ENCODE data around the gene ATG9A.
A peak's percentile ranks its signal among the peaks of the same experiment; 100 is the strongest.

The ATG9A gene

DNA sequence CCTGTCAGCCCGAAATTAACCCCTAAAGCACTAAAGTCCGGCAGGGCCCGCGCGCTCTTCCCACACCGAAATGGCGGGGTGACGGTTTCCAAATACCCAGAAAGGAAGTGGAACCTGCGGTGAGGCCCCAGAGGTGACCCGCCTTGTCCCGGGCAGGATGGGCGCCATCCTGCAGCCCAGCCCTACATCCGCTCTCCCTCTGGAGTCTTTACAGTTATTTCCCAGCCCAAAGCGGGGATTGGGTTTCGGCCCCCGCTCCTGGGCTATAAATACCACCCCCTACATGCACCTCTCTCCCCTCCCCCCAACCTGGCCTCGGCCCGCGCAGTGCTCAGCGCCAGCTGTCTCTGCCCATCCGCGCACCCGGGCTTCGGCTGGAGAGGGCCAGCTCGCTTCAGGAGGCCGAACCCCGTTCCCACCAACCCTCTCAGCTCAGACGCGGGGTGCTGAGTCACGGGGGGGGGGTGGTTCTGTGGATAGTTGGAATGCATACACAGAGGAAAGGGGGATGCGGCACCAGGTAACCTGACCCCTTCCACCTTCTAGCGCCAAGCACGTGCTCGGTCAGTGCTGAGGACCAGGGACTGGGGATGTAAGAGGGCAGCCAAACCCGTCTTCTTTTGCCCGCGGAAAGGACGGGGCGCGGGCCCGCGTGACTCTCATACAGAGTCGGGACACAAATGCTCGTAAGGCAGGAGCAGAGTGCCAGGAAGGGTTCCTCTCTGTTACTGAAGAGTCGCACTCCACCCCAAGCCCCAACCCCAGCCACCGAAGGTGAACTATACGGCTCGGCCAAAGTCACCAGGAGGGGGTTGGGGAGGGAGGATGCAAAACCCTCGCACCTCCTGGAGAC lies 23.7 kb upstream of the ATG9A start, which contains the start of gene TUBA4B:
TUBA4B (plus strand) TSS at position 344 of the 853 bp plus-strand sequence; CDS start at position 509, 165 bp downstream.
- no peak for DNase-seq

DNA sequence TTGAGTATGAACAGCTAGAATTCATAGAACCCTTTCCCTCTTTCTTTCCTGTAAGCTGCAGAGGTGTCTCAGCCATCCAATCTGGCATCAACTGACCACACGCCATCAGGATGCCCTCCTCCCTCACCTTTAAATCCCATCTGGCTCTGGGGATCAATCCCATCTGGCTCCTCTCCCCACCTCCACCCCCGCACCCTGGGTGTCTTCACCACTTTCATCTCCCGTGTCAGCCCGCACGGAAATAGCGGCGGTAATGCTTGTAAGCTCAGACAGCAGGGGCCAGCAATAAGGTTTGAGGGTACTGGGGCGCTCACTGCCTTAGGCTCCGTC lies 23.1 kb upstream of the ATG9A start:
- DNase-seq = no peak

DNA sequence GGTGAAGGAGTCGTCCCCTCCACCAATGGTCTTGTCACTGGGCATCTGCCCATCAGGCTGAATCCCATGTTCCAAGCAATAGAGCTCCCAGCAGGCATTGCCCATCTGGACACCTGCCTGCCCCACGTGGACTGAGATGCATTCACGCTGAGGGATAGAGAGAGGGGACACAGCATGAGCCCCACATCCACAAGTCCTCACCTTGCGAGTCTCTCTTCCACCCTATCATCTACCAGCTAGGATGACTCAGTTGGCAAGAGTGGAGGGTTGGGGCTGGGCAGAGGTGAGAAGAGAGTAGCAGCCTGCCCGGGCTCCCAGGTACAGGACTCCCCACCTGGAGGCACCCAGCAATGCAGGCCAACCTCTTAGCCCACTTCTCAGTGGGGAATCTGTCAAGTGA lies 22.6 kb upstream of the ATG9A start:
- no peak for DNase-seq

DNA sequence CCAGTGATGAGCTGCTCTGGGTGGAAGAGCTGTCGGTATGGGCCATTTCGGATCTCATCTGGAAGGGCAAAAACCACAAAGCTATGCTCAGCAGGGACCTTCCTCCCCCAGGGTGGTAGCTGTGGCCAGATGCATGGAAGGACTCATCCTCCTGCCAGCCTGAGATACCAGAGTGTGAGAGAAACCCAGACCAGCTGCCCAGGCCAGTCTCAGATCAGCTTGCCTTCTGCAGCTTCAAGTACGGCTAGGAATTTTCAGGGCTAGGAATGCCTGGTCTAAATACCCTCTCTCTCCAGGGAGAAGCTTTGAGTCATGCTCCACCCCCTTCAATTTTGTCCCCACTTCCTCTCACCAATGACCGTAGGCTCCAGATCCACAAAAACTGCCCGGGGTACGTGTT lies 22.2 kb upstream of the ATG9A start:
- no peak for DNase-seq

DNA sequence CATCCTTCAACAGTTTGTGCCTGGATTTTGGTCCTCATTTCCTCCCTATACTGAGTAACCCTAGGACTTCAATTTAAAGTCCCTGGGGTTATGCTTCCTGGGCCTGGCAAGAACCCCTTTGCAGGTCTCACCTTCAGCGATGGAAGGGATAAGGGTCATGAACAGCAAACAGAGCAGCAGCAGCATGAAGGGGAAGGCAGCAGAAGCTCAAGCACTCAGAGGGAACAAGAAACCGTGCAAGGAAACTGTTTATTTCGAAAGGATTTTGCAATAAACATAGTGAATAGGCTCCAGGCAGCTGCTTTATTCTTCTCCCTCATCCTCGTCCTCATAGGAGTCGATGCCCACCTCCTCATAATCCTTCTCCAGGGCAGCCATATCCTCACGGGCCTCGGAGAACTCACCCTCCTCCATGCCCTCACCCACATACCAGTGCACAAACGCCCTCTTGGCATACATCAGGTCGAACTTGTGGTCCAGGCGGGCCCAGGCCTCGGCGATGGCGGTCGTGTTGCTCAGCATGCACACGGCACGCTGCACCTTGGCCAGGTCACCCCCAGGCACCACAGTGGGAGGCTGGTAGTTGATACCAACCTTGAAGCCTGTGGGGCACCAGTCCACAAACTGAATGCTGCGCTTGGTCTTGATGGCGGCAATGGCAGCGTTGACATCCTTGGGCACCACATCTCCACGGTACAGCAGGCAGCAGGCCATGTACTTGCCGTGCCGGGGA lies 20.8 kb upstream of the ATG9A start:
- no peak for DNase-seq

DNA sequence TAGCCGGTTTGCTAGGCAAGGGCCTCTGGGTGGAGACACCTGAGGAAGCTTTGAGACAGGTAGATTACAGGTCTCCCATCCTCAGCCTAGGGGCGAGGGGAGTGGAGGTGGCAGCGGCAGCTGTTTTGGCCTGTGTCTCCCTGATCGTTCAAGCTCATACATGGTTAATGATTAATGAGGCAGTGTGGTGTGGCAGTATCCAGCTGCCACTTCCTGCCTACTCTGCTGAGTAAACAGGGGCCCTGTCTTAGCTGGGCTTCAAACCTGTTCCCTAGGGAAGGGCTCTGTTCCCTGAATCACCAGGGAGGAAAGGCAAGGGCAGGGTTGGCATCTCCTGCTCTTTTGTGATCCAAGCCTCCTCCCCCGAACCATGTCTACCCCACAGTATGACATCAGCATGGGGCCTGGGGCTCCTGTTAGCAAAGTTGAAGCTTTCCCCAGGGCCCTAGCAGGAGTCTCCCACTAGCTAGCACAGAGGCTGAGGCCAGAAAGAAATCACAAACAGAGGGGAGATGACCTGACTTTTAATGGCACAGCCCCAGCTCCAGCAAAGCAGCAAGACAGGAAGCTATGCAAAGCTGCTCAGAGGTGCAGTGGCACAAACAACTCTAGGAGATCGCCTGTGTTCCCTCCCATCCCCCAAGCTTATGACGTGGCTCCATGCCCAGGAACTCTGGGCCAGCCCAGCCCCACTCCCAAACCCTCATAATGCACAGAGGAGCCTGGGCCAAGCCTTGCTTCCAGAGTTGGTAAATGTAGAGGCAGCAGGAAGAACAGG lies 20.0 kb upstream of the ATG9A start:
- peak in 1 of 2 experiments; percentile 12 for DNase-seq

DNA sequence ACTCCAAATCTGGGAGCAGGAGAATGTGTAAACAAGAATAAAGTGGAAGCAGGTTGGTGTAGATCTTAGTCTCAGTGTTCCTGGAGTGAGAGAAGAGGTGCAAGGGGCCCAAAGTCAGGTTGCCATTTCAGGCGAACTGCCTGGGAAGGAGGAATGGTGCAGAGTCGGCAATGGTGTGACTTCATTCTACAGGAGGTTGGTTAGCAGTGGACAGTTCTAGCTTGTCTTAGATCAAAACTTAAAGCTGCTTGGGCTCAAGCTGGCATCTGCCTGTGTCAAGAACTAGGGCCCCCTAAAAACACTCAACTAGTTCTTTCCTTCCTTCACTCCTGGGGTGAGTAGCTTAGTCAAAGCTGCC lies 19.4 kb upstream of the ATG9A start:
- no peak for DNase-seq

DNA sequence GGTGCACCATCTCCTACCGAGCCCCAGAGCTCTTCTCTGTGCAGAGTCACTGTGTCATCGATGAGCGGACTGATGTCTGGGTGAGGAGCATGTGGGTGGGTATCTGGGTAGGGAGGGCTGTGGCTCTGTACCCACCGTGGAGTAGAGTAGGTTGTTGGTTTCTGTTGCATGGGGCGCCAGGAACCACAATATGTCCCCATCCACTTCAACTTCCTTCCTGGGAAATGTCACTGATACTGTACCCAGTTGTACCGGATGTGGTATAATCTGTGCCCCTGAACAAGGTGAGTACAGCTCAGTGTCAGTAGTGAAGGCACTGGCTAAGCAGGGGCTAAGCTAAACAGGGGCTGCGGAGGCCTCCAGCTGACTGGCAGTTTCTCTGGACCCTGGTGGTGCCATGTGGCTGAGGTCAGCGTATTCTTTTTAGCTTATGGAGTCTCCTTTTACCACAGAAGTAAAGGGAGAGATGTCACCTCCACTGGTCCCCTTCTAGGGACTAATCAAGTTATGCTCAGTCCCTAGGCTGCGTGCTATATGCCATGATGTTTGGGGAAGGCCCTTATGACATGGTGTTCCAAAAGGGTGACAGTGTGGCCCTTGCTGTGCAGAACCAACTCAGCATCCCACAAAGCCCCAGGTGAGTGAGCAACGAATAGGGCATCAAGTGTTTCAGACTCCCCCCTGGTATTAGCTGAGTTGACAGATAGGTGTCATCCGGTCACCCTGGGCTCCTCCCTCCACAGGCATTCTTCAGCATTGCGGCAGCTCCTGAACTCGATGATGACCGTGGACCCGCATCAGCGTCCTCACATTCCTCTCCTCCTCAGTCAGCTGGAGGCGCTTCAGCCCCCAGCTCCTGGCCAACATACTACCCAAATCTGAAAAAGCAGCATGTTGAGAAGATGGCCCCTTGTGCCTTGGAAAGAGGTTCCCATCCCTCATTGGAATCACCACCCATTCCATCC lies 18.5 kb upstream of the ATG9A start:
- no peak for DNase-seq

DNA sequence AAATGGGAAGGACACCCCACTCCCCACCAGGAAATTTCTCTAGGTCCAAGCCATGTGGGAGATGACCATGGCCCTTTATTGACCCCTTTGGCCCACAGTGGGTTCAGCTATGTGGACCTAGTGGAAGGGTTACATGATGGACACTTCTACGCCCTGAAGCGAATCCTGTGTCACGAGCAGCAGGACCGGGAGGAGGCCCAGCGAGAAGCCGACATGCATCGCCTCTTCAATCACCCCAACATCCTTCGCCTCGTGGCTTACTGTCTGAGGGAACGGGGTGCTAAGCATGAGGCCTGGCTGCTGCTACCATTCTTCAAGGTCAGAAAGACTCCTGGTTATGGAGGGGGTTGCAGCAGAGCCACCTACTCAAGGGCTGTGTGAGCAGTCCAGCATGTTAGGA lies 17.1 kb upstream of the ATG9A start:
- DNase-seq = no peak

DNA sequence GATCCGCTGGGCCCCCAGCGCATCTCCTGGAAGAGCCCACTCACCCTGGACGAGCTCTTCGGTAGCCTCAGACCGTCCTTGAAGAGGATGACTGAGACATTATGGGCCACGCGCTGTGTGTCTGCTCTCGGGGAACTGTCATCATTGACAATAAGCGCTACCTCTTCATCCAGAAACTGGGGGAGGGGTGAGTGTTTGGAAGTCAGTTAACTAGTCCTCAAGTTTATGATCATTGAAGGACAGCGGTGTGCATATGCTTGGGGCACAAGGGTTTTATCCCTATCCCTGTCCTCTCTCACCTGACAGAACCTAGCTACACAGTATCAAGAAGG lies 16.4 kb upstream of the ATG9A start:
- DNase-seq = no peak

DNA sequence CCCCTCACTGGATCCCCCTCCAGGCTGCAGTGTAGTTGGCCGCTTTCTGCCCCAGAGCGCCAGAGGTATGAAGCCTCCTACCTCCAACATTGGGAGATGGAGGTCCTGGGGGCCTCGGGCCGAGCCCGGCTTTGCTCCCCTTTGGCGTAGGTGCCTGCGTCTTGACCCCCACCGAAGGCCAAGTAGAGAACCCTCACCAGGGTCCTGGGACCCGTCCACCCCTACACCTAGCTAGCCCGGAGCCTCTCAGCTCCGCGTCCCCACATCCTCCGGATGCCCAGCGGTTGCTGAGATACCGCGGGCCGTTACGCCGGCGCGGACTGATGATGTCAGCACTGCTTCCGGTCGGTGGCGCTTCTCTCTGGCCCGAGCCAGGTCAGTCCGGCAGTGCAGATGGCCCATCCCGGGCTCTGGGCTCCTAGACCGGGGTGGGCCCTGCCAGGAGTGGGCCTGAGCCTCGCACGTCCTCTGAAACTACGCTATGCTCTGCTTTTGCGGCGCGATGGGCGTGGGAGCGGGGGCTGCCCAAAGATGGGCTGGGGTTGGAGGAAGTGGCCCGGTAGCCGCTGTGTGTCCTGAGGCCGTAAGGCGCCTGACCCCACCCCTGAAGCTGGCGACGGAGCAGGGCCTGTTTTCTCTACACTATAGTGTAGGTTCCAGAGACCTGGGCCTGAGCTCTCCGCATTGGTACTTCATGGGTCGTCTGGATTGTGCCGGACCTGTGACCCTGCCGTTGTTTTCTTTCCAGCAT lies 15.9 kb upstream of the ATG9A start, which contains the start of the genes GLB1L and STK16:
GLB1L (minus strand) TSS at position 297 of the 751 bp plus-strand sequence. CDS start 1,871 bp downstream, outside the sequence.
STK16 (plus strand) TSS at position 332 of the 751 bp plus-strand sequence. CDS start 521 bp downstream, outside the sequence.
- peak; percentile 68 to 82 for DNase-seq

DNA sequence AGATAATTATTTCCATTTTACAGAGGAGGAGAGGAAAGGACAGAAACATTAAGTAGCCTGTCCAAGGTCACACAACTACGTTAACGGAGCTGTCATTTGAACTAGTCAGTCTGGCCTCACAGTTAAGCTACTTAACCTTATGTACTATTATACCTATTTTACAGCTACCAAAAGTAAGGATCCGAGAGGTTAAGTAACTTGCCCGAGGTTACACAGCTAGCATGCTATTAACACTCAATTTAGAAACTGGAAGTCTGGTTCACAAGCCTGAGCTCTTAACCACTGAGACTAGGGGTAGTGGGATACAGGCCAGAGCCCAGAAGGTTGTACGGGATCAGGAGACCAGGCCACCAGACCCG lies 15.3 kb upstream of the ATG9A start:
- DNase-seq = no peak

DNA sequence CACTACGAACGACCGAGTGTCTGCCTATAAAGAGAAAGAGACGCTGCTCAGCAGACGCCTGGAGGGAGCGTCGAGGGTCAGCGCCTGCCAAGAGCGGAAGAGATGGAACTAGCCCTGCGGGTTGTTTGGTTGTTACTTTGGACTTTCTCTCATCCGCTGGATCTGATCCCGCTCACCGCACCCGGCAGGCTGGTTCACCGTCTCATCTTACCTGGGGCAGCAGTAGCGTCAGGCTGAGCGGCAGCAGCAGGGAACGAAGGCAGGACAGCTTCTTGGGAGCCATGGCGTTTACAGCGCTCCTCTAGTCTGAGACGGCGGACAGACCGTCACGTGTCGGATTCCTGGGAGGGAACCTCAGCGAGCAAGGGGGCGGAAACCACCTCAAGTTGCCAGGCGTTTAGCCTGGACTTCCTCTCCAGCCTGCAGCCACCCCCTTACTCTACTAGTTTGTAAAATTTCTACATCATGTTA lies 13.9 kb upstream of the ATG9A start:
- DNase-seq = no peak

DNA sequence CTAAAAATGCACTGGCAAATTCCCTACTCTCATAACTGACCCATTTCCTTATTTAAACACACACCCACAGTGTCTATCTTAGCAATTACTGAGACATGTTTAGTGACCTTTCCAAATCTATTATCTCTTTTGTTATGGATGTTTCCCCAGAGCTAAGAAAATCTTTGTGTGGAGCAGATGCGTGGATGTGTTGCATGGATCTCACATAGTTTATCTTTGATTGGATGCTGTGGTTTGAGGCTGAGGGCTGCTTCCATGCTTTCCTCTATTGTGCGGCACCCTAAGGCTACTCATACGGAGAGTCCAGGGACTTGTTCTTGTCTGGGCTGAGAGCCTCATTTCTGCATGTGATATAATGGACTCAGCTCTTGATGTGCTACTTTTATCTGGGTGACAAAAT lies 4.9 kb upstream of the ATG9A start:
- DNase-seq = no peak

DNA sequence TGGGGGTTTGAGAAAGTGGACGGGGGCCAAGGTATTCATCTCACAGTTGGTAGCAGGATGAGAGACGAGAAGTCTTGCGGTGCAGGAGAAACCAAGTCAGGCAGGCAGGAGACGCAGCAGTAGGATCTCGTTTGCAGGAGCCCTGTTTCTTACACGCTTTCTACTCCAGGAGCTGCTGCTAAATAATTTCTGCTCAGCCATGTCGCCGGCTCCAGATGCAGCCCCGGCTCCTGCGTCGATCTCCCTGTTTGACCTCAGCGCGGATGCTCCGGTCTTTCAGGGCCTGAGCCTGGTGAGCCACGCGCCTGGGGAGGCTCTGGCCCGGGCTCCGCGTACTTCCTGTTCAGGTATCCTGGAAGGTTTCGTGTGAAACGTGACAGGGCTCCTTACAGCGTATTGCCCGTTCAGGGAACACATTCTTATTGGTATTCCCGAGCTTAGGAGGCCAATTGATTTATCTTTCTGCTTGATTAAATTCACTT lies 664 bp upstream of the ATG9A start:
- DNase-seq = peak in 1 of 2 experiments; percentile 42

DNA sequence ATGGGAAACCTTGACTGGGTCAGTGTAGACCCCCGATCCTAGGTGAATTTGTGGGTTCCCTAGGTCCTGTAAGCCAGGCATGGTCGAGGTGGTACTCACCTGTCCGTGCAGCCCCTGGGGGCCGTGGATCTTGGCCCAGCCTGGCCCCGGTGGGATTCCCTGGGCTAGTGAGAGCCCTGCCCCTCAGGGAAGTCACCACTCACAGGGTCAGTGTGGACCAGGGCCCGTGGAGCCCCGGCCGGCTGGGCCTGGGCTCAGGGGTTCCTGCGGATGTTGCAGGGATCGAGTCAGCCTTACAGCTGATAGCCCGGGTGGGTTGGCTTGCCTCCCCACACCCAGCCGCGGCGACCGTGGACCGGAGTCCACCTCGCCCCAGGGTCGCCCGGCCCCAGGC lies 528 bp downstream of the ATG9A start:
- DNase-seq = no peak

DNA sequence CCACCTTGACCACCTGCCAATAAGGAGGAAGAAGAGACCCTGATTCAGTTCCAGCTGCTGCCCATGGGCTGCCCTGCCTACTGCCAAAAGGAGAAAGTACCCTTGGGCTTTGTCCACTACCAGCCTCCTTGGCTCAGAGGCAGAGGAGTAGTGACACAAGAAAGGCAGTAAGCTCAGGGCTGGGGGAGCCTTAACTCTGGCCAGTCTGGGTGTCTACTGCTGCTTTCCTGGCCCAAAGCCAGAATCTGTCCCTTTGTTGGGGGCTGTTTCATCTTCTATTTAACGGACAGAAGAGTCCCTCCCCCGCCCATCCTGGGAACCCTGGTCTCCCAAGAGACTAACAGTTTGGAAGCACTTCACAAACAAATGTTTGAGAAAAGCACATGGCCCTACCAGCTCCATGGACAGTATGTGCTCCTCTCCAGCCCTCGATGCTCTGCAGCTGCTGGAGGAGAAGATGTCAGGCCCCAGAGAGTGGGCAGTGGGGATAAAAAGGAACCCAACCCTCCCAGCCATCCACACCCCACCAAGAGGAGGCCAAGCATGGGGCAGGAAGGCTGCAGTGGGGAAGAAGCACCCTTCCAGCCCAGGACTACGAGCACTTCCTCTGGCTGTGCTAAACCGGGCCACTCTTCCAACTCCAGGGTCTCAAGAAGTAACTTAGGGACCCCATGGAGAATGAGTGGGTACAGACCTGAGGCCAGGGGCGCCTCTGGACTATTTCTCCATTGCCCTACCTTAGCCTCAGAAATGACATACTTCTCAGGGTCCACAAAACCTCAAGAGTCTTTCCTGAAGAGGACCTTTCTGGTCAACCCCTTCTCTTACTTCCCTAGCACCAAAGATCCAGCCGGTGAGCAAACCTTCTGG lies 1.2 kb downstream of the ATG9A start:
- DNase-seq = no peak

DNA sequence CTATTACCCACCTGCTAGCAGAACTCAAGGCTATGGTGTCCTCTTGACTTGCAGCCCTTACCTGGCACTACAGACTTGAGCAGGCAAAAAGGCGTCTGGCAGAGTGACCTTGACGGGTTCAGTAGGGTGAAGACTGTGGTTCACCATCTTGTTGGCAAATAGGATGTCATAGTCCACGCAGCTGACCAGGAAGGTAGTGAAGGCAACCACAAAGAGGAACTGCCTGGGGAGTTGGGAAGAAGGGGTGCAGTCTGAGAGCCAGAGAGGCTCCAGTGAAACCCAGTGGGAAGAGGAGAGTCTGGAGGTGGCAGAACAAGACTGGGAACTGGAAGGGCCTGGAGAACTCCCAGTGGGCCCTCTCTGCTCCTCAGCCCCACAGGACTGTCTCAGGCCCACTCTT lies 4.1 kb downstream of the ATG9A start:
- DNase-seq = no peak

DNA sequence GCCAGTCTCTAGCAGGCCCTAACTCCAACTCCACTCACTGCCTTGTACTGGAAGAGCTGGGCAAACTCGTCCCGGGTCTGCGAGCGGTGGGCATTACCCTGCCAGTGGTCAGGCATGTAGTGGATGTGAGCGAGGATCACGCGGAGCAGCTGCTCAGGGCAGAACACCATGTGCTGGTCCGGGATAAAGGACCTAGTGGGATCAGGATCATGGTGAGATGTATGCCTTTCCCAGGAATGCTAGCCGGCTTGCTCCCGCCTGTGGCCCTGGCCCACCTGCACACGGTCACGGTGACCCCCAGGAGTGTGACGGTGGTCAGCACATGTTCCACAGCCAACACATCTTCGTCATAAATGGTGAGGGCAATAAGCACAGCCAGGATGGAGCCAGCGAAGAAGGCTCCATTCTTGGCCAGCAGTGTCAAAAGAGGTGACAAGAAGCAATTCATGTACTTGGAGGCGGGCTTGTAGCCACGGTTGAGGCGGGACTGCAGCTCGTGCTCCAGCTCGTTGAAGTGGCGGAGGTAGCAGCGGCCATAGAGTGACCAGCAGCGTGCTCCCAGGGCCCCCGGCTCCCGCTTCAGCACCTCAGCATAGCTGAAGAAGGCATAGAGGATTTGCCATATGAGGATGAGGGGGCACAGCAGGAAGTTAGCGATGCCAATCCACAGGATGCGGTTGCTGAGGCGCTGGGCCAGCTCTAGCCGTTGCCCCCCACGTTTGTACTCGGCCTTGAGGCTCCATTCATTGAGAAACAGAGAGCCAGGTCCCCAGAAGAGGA lies 5.4 kb downstream of the ATG9A start:
- no peak for DNase-seq
